Measurements from ENCODE around the gene UBE2N.

GRCh38 chr12:93404961-93405849 lies 36.5 kb downstream of the UBE2N start:
- TF ChIP-seq POLR2AphosphoS5 (IDR thresholded peaks at IDR 0.05; ENCODE audit: borderline replicate concordance, low read depth, low read length) (peak; percentile 25; the same call in 1 of the 2 replicates), EZH2 (IDR thresholded peaks at IDR 0.05) (no peak), FOXP2 (optimal IDR thresholded peaks at IDR 0.05; ENCODE audit: control extremely low read depth, extremely low read length, insufficient read depth) (no peak)

Data from SK-N-MC (cell line).